MCF 10A (cell line): ENCODE measurements around the gene CHN1. TPM values are rescaled to one million over a fixed set of nuclear protein-coding genes. Genes with fewer than 3 reads are reported as not detected.

Source experiments
- BruUV-seq: library from RNA; stranded (reverse); fragments of 400-500 nt; replicated peaks from 2 replicates; lab custom pipeline; 2021; lab: Mats Ljungman, UMichigan
- CTCF ChIA-PET: fragments of 300-600 bp; sonication (Branson Sonifier 250); formaldehyde crosslinking; extraction: SDS; loops from one replicate; lab custom pipeline; 2021; ENCODE audit warnings: antibody characterized with exemption, inconsistent platforms; lab: Yijun Ruan, JAX
- POLR2A ChIA-PET: fragments of 300-600, 350-650 bp; sonication (Branson Sonifier 250); formaldehyde crosslinking; extraction: SDS; loops from one replicate; lab custom pipeline; 2020; ENCODE audit warnings: antibody characterized with exemption, inconsistent platforms; lab: Yijun Ruan, JAX
- DNase-seq: peaks from one replicate; pipeline ENCODE4 v3.0.0-alpha.2; 2018; ENCODE audit not compliant: unreplicated experiment
- H3K27ac Mint-ChIP-seq: one replicate; pipeline ENCODE4 v1.8.0; 2022; ENCODE audit warnings: mild to moderate bottlenecking, low read depth, mixed read lengths; ENCODE audit not compliant: unreplicated experiment
- H3K27me3 Mint-ChIP-seq: one replicate; pipeline ENCODE4 v1.8.0; 2022; ENCODE audit warnings: mixed read lengths; ENCODE audit not compliant: insufficient read depth, unreplicated experiment
- H3K36me3 Mint-ChIP-seq: one replicate; pipeline ENCODE4 v1.8.0; 2022; ENCODE audit warnings: mild to moderate bottlenecking, moderate library complexity, mixed read lengths; ENCODE audit not compliant: insufficient read depth, unreplicated experiment
- H3K4me1 Mint-ChIP-seq: one replicate; pipeline ENCODE4 v1.8.0; 2022; ENCODE audit warnings: mixed read lengths; ENCODE audit not compliant: insufficient read depth, unreplicated experiment
- H3K4me3 Mint-ChIP-seq: one replicate; pipeline ENCODE4 v1.8.0; 2022; ENCODE audit warnings: mild to moderate bottlenecking, moderate library complexity, mixed read lengths; ENCODE audit not compliant: unreplicated experiment
- H3K9me3 Mint-ChIP-seq: one replicate; pipeline ENCODE4 v1.8.0; 2022; ENCODE audit warnings: mixed read lengths; ENCODE audit not compliant: unreplicated experiment
- CTCF ChIP-seq: fragments of 200-600 bp; IDR thresholded peaks from one replicate; pipeline ENCODE4 v1.8.0; 2022; ENCODE audit warnings: antibody characterized with exemption, mild to moderate bottlenecking; ENCODE audit not compliant: unreplicated experiment
- intact Hi-C: fragments of 100-400 bp; cut with micrococcal nuclease; formaldehyde crosslinking; loops from 2 replicates; pipeline ENCODE4 v1.14.1; 2022
- total RNA-seq: library from RNA; stranded (reverse); gene quantifications from 2 replicates; pipeline ENCODE4 v1.2.3, GENCODE V29; 2022

Gene CHN1
- total RNA-seq, 1 experiment from 2014 or later: 6.0 TPM

DNA sequence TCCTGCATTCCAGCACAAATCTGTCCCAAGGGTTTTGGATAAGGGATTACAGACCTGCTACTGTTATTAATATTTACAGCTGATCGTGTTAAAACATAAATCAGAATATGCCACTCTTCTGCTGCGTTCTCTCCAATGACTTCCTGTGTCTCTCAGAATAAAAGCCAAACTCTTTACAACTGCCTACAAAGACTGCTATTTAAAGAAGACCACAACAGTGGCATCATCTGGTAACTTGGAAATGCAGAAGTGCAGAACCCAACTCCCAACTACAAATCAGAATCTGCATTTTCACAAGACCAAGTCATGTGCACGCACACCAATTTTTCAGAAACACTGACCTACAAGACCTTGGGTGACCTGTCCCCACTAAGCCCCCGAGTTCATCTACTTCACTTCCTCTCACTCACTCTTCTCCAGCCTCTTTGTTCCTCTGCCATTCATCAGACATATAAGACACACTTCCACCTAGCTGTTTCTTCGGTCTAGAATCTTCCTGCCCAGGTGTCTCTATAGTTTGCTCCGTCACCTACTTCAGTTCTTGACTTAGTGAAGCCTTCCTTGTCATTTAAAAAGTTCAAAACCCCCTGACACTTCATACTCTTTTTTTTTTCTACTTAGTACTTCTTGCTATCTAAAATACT is 36.0 kb downstream of the CHN1 start:
- Mint-ChIP-seq H3K36me3 (no peaks in the 10 kb centered on the region), H3K27me3 (no peaks in the 10 kb centered on the region), H3K4me1 (peaks cover 20% of the 10 kb centered on the region), H3K27ac (peak overlapping the region; percentile 3), H3K4me3 (no peak overlapping the region), H3K9me3 (peaks cover 17% of the 10 kb centered on the region)
- intact Hi-C loops: no loop called here
- ChIA-PET CTCF (interaction anchor here (0.7 kb wide), 1 partner anchor 159 kb away, joined by 4 read pairs; no protein-coding TSS in a partner anchor), POLR2A (interaction anchor here (0.6 to 1.5 kb wide), 2 partner anchors 123 to 132 kb away, joined by 3 to 4 read pairs; no protein-coding TSS in a partner anchor)
- no TSS peak for BruUV-seq
- no peak for DNase-seq
- TF ChIP-seq CTCF: no peak

GRCh38 chr2:174967691-174968260 is 37.4 kb downstream of the CHN1 start:
- ChIA-PET POLR2A (no interaction called here), CTCF (no interaction called here)
- TF ChIP-seq CTCF: no peak
- H3K4me3 Mint-ChIP-seq: no peak overlapping the region
- no peak for DNase-seq
- no TSS peak for BruUV-seq
- H3K4me1 Mint-ChIP-seq: peaks cover 13% of the 10 kb centered on the region
- peaks cover 8% of the 10 kb centered on the region for H3K9me3 Mint-ChIP-seq
- no peaks in the 10 kb centered on the region for H3K36me3 Mint-ChIP-seq
- H3K27me3 Mint-ChIP-seq: no peaks in the 10 kb centered on the region
- intact Hi-C loops: no loop called here
- no peak overlapping the region for H3K27ac Mint-ChIP-seq

DNA sequence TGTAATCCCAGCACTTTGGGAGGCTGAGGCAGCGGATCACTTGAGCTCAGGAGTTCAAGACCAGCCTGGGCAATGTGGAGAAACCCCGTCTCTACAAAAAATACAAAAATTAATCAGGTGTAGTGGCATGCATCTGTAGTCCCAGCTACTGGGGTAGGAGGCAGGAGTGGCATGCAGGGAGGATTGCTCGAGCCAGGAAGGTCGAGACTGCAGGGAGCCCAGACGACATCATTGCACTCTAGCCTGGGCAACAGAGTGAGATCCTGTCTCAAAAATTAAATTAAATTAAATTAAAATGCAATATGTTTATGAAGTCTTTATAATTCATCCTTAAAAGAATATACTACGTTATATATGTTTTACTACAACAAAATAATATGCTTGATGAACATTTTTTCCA is 38.1 kb downstream of the CHN1 start:
- Mint-ChIP-seq H3K27me3 (no peaks in the 10 kb centered on the region), H3K4me1 (peaks cover 6% of the 10 kb centered on the region), H3K9me3 (peaks cover under 1% of the 10 kb centered on the region), H3K4me3 (no peak overlapping the region), H3K36me3 (no peaks in the 10 kb centered on the region), H3K27ac (no peak overlapping the region)
- ChIA-PET CTCF (interaction anchor here (0.6 kb wide), 1 partner anchor 212 kb away, joined by 4 read pairs; no protein-coding TSS in a partner anchor), POLR2A (no interaction called here)
- DNase-seq: no peak
- intact Hi-C loops: no loop called here
- no TSS peak for BruUV-seq
- no peak for TF ChIP-seq CTCF

DNA sequence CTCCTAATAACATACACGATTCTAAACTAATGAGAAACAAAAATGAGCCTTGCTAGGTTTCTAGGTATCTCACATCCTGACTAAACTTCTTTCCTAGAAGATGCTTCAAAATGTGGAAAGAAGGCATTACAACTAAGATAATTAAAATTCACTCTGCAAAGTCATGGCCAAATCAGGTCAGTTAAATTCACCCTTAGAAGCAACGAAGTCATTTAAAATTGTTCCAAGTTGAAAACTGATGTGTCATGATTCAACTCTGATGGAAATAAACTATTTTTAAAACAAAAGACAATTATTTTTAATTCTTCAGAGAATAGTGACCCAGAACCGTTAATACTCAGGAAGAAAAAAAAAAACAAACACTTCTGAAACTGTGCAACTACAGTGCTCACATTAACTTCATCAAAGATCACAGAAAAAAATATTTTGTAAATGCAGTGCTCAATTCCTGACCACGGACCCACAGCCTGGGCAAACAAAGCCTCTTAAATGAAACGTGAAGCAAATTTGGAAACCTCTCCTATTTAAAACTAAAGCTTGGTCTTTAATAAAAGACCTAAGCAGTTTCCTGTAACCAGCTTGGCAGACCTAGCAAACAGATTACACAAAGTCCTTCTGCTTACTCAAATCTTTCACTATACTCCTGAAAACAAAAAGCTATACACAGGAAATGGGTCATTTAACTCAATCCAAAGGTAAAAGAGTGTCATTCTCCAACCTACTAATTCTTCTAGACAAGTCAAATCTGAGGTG is 39.0 kb downstream of the CHN1 start:
- no peaks in the 10 kb centered on the region for H3K4me1 Mint-ChIP-seq
- no peak for TF ChIP-seq CTCF
- CTCF ChIA-PET: interaction anchor here (0.6 to 0.7 kb wide), 3 partner anchors 120 to 211 kb away, joined by 3 to 4 read pairs (median 3); no protein-coding TSS in a partner anchor

More for the DNA sequence above, 39.0 kb downstream of the CHN1 start:
- POLR2A ChIA-PET: interaction anchor here (0.6 kb wide), 1 partner anchor 52 kb away, joined by 4 read pairs; no protein-coding TSS in a partner anchor
- Mint-ChIP-seq H3K36me3 (no peaks in the 10 kb centered on the region), H3K9me3 (no peaks in the 10 kb centered on the region), H3K27me3 (no peaks in the 10 kb centered on the region), H3K27ac (no peak overlapping the region), H3K4me3 (no peak overlapping the region)
- DNase-seq: no peak
- BruUV-seq: no TSS peak
- intact Hi-C loops: no loop called here
